ENCODE data around the gene DPP4.
A peak's percentile ranks its signal among the peaks of the same experiment; 100 is the strongest.
"Not testable (repeated sequence)": the region's sequence is repeated elsewhere in the genome, so short reads cannot be mapped to it uniquely, and the experiment has no call there.

The DPP4 gene

DNA sequence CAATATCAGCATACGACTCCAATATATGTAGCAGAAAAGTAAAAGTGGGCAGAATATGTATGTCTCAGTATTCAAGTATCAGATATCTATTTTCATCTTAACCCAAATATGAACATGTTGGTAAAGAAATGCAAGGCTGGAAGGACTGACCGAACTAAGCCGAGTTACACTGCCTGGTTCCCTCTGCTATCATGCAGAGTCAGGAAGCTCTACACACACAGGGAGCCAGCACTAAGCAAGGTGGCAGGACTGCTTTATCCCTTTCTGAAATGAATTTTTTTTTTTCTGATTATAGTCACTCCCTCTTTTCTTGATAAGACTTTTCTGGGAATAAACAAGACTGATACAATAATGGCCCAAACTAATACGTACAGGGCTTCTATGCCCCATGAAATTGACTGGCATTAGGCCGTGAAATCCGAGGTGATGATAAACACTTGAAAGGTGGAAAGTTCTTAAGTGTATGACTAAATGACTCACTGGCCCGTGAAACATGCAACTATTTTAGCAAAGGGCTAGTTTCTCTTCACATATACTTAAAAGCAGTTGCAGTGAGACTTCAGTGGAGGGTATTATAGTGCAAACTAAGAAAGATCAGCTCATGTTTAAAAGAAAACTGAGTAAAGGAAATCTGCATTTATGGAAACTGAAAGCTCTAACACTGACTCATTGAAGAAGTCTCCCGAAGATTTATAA lies 14.9 kb downstream of the DPP4 start:
- peak in 1 of 2 donors; percentile 46 for DNase-seq (ENCODE audit: low read depth in 1 of 2, low spot score in 1 of 2)

DNA sequence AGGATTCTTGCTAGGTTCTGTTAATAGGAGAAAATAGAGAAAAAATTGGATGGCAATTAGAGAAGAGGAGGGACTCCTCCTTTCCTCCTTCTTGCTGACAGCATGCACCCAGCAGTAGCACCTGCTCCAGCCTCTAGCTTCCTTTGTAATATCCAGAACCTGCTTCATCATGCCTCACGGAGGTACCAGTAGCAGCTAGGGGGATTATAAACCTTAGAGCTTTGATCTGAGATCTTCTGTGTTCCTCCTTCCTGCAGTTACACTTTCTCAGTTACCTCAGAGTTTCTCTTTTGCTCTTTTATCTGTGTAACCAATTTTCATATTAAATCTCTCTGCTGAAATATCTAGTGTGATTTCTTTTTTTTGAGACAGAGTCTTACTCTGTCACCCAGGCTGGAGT lies 16.6 kb downstream of the DPP4 start:
- no peak for DNase-seq (ENCODE audit: low read depth in 1 of 2, low spot score in 1 of 2)

DNA sequence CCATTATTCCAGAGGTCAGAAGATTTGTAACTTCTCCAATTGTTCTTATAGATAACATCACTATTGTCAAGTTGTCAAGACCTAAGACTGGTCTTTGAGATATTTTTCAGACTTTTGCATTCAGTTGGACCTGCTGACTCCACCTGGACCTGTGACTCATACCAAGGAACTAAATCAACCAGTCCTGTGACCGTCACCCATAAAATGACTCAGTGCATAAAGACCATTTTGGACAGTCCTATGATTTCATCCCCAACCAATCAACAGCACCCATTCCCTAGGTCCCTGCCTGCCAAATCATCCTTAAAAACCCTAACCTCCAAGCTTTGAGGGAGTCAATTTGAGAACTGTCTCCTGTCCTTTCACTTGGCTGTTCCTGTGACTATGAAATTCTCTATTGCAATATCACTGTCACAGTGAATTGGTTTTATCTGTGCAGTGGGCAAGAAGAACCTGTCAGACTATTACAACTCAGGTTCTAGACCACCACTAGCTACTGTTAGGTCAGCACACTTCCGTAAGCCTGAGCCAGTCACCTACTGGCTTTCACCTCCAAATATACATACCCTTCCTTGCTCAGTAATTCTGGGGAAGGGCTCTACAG lies 17.1 kb downstream of the DPP4 start:
- DNase-seq (ENCODE audit: low read depth in 1 of 2, low spot score in 1 of 2): no peak

DNA sequence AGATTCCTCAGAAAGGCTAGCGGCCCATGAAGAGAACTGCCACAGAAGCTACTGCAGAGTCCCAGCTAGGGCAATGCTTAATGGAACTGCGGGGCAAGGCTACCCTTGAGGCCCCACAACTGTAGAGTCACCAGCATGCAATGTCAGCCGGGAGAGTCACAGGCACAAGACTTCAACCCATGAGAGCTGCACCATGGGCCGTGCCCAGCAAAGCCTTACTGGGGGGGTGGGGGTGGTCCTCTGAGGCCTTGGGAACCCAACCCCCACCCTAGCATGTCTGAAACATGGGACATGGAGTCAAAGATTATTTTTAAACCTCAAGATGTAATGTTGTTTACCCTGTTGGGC lies 20.2 kb downstream of the DPP4 start:
- no peak for DNase-seq (ENCODE audit: low read depth in 1 of 2, low spot score in 1 of 2)

DNA sequence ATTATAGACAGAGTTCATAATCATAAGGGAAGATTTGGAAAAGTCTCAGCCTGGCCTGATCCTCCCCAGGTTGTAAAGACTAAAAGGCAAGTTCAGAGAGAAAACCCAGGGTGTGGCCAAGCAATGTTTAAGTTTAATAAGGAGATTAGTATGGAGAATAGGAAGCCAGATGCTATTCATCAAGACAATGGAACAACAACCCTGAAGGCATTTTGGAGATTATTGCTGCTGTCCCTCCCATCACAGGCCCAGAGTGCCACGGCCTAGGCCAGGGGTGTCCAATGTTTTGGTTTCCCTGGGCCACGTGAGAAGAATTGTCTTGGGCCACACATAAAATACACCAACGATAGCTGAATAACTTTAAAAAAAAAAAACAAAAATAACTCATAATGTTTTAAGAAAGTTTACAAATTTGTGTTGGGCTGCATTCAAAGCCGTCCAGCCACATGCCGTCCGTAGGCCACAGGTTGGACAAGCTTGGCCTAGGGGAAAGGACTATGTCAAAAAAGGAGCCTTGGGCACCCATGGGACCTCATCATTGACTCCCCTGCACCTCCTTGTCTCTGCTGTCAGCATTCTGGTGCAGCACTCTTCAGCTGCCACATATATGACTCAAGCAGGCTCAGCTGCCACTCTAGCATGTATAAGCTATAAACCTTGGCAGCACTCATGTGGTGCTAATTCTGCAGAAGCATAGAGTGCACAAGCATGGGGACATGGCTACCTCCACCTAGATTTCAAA lies 20.8 kb downstream of the DPP4 start:
- no peak for DNase-seq (ENCODE audit: low read depth in 1 of 2, low spot score in 1 of 2)

DNA sequence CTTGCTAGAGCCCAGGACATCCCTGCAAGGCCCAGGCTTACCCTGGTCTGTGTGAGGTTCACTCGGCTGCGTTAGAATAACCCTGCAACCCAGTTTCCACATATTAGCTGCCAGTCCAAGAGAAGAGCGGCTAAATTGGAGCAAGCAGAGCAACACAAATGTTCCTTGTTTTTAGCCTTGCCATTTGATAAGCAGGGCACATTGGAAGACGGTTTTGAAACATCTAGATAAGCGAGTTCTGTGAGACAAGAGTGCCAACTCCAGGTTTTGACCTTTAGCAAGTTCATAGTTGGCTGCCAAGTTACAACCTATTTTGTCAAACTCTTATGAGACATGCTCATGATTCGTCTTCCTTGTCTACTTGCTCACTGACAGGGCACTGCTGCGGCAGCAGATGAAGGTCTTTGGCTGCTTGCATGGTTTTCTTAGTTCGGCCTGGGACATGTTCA lies 23.5 kb downstream of the DPP4 start:
- no peak for DNase-seq (ENCODE audit: low read depth in 1 of 2, low spot score in 1 of 2)

DNA sequence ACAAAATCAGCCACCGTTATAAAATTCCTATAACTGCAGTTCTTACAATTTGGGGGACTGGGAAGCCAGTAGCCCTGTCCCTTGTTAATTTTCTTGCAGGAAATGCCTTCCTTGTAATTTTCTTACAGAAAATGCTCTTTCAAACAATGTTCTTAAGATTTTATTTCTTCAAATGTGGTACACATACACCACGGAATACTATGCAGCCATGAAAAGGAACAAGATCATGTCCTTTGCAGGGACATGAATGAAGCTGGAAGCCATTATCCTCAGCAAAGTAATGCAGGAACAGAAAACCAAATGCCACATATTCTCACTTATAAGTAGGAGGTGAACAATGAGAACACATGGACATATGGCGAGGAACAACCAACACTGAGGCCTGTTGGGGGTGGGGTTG lies 24.9 kb downstream of the DPP4 start:
- not testable (repeated sequence) for DNase-seq (ENCODE audit: low read depth in 1 of 2, low spot score in 1 of 2)

DNA sequence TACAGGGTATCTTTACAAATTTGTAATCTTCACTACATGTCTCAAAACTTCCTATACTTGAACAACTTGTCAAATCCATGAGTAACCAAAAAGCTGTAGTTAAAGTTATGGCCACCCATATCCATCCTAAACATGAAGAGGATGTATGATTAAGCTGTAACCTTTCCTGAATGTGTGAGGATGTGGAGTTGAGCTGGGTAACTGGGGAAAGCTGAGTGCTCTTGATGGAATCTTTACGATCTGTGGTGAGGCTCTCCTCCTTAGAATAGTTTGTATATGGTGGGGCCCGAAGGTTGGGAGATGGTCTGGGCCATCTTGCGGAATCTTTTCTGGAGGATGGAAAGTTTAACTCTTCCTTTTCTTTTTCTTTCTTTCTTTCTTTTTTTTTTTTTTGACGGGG lies 29.4 kb downstream of the DPP4 start:
- DNase-seq (ENCODE audit: low read depth in 1 of 2, low spot score in 1 of 2): no peak

DNA sequence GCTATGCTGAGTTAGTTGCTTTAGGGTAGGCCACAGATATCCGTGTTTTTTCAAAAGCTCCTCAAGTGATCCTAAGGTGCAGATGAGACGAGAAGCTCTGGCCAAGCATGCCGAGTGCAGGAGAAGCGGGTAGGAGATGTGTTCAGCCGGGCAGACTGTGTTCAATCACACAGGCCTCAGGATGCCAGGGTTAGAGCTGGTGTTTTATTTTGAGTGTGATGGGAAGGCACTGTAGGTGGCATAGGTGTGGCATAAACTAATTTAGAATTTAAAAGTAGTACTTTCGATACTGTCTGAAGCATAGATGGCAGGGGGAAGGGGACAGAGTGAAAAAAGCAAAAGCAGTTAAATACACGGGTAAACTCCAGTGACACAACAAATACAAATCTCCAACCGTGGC lies 30.9 kb downstream of the DPP4 start:
- no peak for DNase-seq (ENCODE audit: low read depth in 1 of 2, low spot score in 1 of 2)

DNA sequence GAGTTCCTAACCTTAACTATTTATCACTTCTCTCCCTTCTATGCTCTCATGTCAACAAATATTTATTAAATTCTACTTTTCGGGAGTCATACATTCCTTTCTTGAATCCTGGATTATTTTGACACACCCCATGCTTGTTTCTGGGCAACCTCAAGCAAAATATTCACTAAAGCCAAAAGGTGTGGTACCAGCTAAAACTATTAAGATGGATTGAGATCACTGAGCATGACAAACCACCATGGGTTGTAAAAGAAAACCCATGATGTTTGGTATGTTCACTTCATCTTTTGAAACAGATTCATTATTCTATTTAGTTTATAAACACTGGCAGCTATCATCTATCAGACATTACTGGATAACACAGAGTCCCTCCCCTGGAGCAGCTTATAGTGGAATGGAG lies 32.5 kb downstream of the DPP4 start:
- no peak for DNase-seq (ENCODE audit: low read depth in 1 of 2, low spot score in 1 of 2)

DNA sequence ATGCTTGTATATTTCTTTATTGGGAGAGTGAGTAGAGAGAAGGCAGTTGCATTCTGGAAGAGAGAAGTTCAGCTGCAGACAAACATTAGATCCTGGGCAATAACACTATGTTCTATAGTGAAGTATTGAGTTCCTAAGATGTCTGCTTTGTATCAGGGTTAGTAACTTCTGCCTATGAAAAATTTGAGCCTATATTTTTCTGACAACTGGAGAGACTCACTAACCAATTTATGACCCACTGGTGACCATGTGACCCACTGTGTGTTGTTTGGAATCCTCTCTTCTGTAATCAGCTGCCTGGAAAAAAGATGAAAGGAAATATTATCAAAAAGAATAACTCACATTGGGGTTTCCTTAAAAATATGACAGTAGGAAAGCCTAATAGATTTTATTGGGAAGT lies 35.3 kb downstream of the DPP4 start:
- no peak for DNase-seq (ENCODE audit: low read depth in 1 of 2, low spot score in 1 of 2)

DNA sequence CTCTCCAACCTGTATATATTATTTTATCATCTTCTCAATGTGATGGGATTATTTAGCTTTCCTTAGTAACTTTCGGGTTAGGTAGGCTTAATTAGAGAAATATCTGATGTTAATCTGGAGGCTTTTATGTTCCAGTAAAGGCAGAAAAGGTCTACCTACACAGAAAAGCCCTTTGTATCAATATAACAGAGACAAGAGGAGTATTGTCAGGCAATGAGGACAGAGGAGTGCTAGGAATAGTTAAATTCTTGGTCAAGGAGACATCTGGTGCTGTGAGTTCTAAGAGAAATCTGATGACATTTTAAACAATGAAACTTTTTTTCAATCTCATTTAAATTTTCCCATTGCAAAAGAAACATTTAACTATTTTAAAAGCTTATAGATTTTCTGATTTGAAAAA lies 36.1 kb downstream of the DPP4 start:
- DNase-seq (ENCODE audit: low read depth in 1 of 2, low spot score in 1 of 2): no peak

DNA sequence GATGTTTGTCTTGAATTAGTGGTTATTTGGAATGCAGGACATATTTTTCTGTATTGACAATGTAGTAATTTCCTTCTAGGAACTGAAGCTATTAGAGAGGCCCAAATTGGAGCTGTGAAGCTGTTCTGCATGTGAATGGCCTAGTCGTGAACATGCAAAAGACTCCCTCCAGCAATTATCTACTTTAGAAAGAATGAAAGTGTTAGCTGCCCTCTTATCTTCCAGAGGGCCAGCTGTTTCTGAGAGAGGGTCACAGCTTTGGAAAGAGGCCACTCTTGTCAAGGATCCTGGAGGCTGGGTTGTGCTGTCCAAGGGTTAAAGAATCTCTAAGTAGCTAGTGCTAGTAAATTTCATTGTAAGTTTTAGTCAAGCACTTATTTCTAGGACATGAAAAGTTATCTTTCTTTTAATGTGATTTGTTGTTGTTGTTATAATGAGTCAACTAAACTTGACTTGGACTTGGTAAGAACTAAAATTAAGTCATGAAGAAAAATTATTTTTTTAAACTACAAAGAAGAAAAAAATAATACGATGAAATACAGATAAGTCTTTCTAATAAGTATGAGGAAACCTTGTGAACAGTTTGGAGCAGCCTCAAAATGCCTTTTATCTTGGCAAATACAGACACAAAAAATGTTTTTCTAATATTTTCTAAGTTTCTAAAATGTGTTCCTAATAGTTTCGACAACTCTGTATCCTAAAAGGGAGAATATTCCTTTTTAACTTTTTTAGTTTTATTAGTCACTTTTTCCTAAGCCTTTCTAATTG lies 36.8 kb downstream of the DPP4 start:
- no peak for DNase-seq (ENCODE audit: low read depth in 1 of 2, low spot score in 1 of 2)

DNA sequence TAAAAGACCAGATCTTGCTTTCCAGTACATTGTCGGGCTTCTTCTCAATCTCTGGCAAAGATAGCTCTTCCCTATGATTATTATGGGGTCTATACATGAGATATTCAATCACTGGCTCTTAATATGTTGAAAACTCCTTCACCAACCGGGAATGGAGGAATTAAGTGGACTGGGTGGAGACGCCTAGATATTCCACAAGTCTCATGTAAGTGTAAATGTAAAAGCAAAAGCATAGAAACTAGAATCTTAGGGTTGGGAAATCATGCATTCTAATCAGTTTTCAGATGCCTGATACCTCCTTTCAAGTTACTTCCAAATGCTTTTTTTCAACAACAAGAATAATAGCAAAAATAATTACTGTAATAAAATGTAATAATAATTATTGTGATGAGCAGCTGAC lies 38.0 kb downstream of the DPP4 start:
- no peak for DNase-seq (ENCODE audit: low read depth in 1 of 2, low spot score in 1 of 2)

DNA sequence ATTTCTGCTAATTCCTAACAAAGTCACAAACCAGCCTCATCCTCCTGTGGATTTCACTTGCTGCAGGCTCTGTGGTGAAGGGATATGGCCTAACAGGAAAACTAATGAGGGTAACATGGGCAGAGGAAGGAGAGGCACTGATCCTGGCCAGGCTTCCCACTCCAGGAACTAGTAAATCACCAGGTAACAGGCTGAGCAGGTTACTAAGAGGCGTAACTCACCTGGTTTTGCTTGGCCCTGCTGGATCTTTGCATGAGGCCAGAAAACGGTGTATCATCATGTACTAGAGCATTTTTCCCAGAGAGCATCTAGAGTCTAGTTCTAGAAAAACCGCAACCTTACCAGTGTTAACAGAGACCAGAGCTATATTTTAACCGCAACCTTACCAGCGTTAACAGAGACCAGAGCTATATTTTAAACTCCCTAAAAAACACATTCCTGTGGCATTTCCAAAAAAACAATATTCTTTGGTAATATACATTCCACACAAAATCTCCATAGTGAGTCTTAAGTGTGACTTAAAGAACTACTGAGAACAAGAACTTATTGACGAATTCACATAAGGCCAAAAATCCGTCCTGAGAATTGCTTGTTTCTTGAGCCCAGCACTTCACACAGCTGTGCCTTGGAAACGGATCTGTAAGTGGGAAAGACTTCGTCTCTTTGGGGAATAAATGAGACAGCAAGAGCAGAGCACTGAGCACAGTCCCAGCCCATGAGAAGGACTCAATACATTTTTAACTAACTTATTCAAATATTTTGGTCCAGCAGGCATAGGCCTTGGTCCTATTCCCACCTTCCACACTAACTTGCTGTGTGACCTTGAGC lies 43.4 kb downstream of the DPP4 start:
- no peak for DNase-seq (ENCODE audit: low read depth in 1 of 2, low spot score in 1 of 2)

DNA sequence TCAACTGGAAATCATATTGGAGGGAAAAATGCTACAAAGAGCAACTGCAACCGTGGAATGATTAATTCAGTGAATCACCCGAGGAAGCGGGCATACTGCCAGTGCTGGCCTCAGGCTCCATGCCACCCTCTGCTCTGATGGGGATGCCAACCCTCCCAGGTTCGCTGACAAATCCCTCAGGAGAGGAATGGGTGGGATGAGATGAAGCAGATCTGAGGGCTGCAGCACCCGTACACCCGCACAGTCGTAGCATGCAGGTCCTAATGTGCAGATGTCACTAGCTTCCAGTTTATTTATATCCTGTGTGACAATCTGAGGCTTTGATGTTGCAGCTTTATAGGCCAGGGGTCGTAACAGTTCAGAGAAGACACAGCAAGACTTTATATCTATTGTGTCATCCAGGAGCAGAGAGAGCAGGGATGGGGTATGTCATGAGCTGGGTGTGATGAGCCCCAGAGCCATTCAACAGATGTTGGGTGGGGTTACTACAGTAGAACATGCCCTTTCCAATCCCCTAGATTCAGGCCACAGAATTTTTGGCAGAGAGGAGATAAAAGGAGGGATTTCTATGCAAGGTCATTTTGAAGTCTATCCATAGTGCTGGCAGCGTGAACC lies 44.6 kb downstream of the DPP4 start:
- no peak for DNase-seq (ENCODE audit: low read depth in 1 of 2, low spot score in 1 of 2)

DNA sequence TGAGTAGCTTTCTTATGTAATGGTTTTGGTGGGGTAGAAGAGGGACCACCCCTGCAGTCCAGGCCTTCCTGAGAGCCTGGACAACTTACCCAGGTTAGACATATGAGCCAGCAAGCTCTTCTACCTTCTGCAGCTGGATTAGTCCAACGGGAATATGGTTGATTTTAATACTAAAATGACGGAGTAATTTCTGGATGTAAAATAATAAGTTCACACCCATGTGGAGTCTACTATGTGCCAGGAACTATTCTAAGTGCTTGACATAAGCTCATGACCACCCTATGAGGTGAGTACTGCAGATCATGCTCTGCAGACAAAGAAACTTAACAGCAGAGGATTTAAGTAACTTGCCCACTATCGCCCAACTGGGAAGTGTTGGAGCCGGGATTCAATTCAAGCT lies 45.5 kb downstream of the DPP4 start:
- no peak for DNase-seq (ENCODE audit: low read depth in 1 of 2, low spot score in 1 of 2)

DNA sequence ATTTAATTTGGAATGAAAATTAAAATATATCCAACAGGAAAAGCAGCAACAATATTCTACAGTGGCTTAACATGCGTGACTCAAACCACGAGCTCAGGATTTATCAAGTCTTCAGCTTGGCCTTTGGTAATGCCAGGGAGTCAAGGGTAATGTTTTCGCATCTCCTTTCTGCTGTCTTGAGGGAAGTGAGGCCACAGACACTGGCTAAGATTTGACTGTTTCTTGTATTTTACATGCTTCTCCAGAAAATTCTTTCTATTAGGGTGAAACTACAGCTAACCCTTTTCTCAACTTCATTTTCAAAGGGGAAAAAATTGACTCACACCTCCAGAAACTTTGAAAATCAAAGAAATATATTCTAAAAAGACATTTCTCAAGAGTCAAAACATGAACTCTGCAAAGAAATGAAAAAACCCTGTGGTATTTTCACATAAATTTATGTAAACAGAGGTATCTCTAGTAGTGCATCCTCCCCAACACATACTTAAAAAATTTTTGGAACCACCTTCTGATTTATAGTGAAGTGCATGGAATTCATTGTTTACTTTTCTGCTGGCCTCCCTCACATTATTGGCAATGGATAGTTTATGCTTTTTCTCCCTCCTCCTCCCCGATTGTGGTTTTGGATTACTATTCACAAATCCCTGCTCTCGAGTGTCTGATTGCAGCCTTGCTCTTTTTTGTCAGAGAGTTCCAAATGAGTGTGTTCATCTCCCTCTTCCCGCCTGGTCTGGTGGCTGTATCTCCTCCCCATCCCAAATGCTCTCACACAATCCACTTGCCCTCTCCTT lies 48.7 kb downstream of the DPP4 start:
- no peak for DNase-seq (ENCODE audit: low read depth in 1 of 2, low spot score in 1 of 2)

DNA sequence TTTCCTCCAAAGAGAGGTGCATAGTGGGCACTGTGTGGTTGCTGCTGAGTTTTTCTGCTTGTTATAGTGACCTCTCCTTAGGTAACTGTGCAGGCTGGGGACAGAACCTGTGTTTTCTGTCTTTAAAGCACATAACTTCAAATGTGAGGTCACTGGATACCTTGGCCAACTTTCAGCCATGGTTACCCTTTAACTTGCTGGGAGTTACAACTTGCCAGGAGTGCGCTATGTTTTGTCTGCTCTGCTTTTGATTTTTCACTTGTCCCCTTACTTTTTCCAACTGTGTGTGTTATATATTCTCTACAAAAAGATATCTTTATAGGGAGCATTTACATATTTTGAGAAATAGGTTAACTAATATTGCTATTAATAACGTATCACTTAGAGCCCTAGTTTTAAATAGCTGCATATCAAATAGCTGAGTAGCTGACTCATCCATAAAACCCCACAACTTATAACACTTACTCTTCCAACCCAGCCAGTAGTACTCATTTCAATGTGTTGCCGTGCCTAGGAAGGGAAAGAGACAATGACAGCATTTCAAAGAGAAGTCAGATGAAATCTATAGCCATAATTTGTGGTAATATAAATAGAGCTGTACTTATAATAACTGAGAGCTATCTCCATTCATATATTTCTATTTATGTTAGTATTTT lies 51.6 kb downstream of the DPP4 start:
- DNase-seq (ENCODE audit: low read depth in 1 of 2, low spot score in 1 of 2): no peak

Measured in activated CD4-positive, alpha-beta T cell treated with anti-CD3 and anti-CD28 coated beads, Interleukin-2, amount 50 U/mL, for 24 hours (primary cell).